Airway epithelial cell (primary cell): ENCODE measurements around the gene SNIP1. TPM values are rescaled to one million over a fixed set of nuclear protein-coding genes. Genes with fewer than 3 reads are reported as not detected.

Experiments
- total RNA-seq: library from RNA; depleted of rRNA; stranded (reverse); fragments of >200 nt; gene quantifications from 2 replicates; pipeline ENCODE4 v1.2.3, GENCODE V29; 2015

Gene SNIP1, protein sequence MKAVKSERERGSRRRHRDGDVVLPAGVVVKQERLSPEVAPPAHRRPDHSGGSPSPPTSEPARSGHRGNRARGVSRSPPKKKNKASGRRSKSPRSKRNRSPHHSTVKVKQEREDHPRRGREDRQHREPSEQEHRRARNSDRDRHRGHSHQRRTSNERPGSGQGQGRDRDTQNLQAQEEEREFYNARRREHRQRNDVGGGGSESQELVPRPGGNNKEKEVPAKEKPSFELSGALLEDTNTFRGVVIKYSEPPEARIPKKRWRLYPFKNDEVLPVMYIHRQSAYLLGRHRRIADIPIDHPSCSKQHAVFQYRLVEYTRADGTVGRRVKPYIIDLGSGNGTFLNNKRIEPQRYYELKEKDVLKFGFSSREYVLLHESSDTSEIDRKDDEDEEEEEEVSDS
- 12.1 and 13.3 TPM in 2 replicates for total RNA-seq

DNA sequence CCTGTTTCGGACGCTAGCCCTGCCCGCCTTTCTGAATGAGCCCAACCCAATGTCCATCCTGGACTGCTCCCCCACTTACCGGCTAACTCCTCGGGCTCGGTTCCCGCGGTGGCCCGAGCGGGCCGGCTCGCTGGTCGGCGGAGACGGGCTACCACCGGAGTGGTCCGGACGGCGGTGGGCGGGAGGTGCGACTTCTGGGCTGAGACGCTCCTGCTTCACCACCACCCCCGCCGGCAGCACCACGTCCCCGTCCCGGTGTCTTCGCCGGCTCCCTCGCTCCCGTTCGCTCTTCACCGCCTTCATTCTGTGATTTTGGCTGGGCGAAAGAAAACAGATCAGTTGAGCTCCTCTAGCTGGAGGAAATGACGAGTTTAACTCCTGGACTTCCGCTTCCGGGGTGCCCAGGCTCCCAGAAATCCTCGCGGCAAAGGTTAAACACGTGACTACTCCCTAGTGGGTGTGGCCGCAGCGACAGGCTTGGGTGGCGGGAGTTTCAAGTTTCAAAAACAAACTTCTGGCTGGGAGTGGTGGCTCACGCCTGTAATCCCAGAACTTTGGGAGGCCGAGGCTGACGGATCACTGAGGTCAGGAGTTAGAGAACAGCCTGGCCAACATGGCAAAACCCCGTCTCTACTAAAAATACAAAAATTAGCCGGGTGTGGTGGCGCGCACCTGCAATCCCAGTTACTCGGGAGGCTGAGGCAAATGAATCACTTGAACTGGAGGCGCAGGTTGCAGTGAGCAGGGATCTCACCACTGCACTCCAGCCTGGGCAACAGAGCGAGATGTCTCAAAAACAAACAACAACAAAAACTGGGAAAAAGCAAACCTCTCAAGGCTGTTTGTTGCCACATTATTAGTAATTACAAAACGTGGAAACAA lies at the start of gene SNIP1:
TSS of gene SNIP1 (minus strand) at position 367 of the 882 bp plus-strand sequence. CDS start at position 303, 64 bp downstream.

GRCh38 chr1:37595440-37596181 lies 41.5 kb upstream of the SNIP1 start, which contains the start of gene GNL2:
TSS of gene GNL2 (minus strand) at chr1:37595937. CDS start at chr1:37595822, 115 bp downstream.

GRCh38 chr1:37556712-37557196 lies 2.7 kb upstream of the SNIP1 start, which contains the start of gene DNALI1:
TSS of gene DNALI1 (plus strand) at chr1:37556940. CDS start at chr1:37556995, 55 bp downstream.

GRCh38 chr1:37514350-37515184 lies 39.5 kb downstream of the SNIP1 start, which contains the start of gene MEAF6:
TSS of gene MEAF6 (minus strand) at chr1:37514766. CDS start at chr1:37514746, 20 bp downstream.

Other genes with a start within 250 kb of the SNIP1 start
- gene ZC3H12A, start 79.7 kb downstream of the SNIP1 start, total RNA-seq: 31.9 and 40.6 TPM in 2 replicates
- gene MEAF6, start 39.5 kb downstream of the SNIP1 start, total RNA-seq: 46.6 and 48.9 TPM in 2 replicates
- gene DNALI1, start 2.6 kb upstream of the SNIP1 start, total RNA-seq: 1.8 and 3.3 TPM in 2 replicates
- 60.4 and 63.5 TPM in 2 replicates for gene GNL2, start 41.6 kb upstream of the SNIP1 start, total RNA-seq
- not detected in 2 replicates for gene RSPO1, start 80.6 kb upstream of the SNIP1 start, total RNA-seq
- gene CDCA8, start 138.2 kb upstream of the SNIP1 start, total RNA-seq: 17.1 and 22.4 TPM in 2 replicates
- gene EPHA10, start 210.8 kb upstream of the SNIP1 start, total RNA-seq: under 0.01 and 0.07 TPM in 2 replicates
- 0.93 and 1.7 TPM in 2 replicates for gene MANEAL, start 239.6 kb upstream of the SNIP1 start, total RNA-seq